Endothelial cell of umbilical vein (primary cell): ENCODE data around the gene C1orf105. TPM values are rescaled to one million over a fixed set of nuclear protein-coding genes. Genes with fewer than 3 reads are reported as not detected.

Source experiments
- BruUV-seq: library from RNA; stranded (reverse); fragments of 400-500 nt; replicated peaks from 2 replicates; lab custom pipeline; 2021; lab: Mats Ljungman, UMichigan
- CTCF ChIA-PET: fragments of 300-600, 350-600 bp; sonication (Branson Sonifier 250); formaldehyde crosslinking; loops from one replicate; lab custom pipeline; 2021; ENCODE audit warnings: antibody characterized with exemption, inconsistent platforms; lab: Charles Lee
- POLR2A ChIA-PET: fragments of 300-600, 350-600 bp; sonication (Branson Sonifier 250); formaldehyde crosslinking; loops from one replicate; lab custom pipeline; 2021; ENCODE audit warnings: antibody characterized with exemption, inconsistent platforms; lab: Charles Lee
- DNase-seq: peaks from one replicate; pipeline ENCODE4 v3.0.0-alpha.2; 2011; ENCODE audit warnings: low read depth, low spot score
- FAIRE-seq: peaks from 2 replicates; lab custom pipeline; 2011; peaks lifted over from hg19 to GRCh38; lab: Jason Lieb, UNC
- H2AFZ ChIP-seq: 2 replicates; pipeline ENCODE4 v1.6.0; 2012; ENCODE audit warnings: low read depth, low read length, control low read depth, inconsistent platforms
- H3K27ac ChIP-seq: 2 replicates; pipeline ENCODE4 v1.5.1; 2011; ENCODE audit warnings: low read depth, mild to moderate bottlenecking, control low read depth, low read length, moderate library complexity; ENCODE audit not compliant: insufficient read depth
- H3K27me3 ChIP-seq, 2 experiments: 2 replicates each; pipeline versions ENCODE4 v1.6.0 to v1.6.1; 2011; ENCODE audit warnings: low read length in 2 of 2, mixed read lengths in 1 of 2; ENCODE audit not compliant: control insufficient read depth in 2 of 2, insufficient read depth in 2 of 2
- H3K36me3 ChIP-seq, 2 experiments: 2 replicates in 1 of 2; 3 replicates in 1 of 2; pipeline ENCODE4 v1.5.1; 2011; ENCODE audit warnings: low read length in 2 of 2, mild to moderate bottlenecking in 1 of 2, moderate library complexity in 1 of 2; ENCODE audit not compliant: control insufficient read depth in 2 of 2, insufficient read depth in 2 of 2; ENCODE audit errors: extremely low read depth in 1 of 2
- H3K4me1 ChIP-seq: 3 replicates; pipeline ENCODE4 v1.5.1; 2011; ENCODE audit warnings: mild to moderate bottlenecking, low read length; ENCODE audit not compliant: control insufficient read depth, insufficient read depth; ENCODE audit errors: extremely low read depth
- H3K4me2 ChIP-seq: 2 replicates; pipeline ENCODE4 v1.6.1; 2011; ENCODE audit warnings: low read length, control low read depth, mixed read lengths; ENCODE audit not compliant: insufficient read depth
- H3K4me3 ChIP-seq, 3 experiments: fragments of 200-600 bp in 1 of 3; sonication (generic), shearing (Covaris generic) in 1 of 3; replicated peaks in 1 of 3; 2 replicates each; pipeline ENCODE4 v1.5.1; 2011 to 2016; ENCODE audit warnings: control low read depth in 3 of 3, low read length in 3 of 3, mild to moderate bottlenecking in 2 of 3, inconsistent platforms in 1 of 3, low read depth in 1 of 3, moderate library complexity in 1 of 3; ENCODE audit not compliant: insufficient read depth in 1 of 3
- H3K79me2 ChIP-seq: 2 replicates; pipeline ENCODE4 v1.6.0; 2012; ENCODE audit warnings: low read length, inconsistent platforms; ENCODE audit not compliant: control insufficient read depth, insufficient read depth
- H3K9ac ChIP-seq: replicated peaks from 2 replicates; pipeline ENCODE3; 2011; ENCODE audit warnings: low read length, control low read depth; ENCODE audit not compliant: insufficient read depth; ENCODE audit errors: extremely low read depth
- H3K9me1 ChIP-seq: replicated peaks from 3 replicates; pipeline ENCODE4 v1.6.0; 2011; ENCODE audit warnings: mild to moderate bottlenecking, low read length; ENCODE audit not compliant: control insufficient read depth, insufficient read depth; ENCODE audit errors: extremely low read depth
- H3K9me3 ChIP-seq: replicated peaks from 2 replicates; pipeline ENCODE4 v1.5.1; 2012; ENCODE audit warnings: low read length, inconsistent platforms; ENCODE audit not compliant: control insufficient read depth, insufficient read depth
- H4K20me1 ChIP-seq: replicated peaks from 2 replicates; pipeline ENCODE3; 2011; ENCODE audit warnings: mild to moderate bottlenecking, low read length; ENCODE audit not compliant: control insufficient read depth, insufficient read depth; ENCODE audit errors: extremely low read depth
- EZH2 ChIP-seq: IDR thresholded peaks from 2 replicates; pipeline ENCODE4 v1.6.1; 2012; ENCODE audit warnings: borderline replicate concordance, low read depth, mild to moderate bottlenecking, moderate library complexity, low read length, inconsistent platforms; ENCODE audit not compliant: severe bottlenecking
- FOS ChIP-seq: IDR thresholded peaks from 2 replicates; pipeline ENCODE4 v1.6.1; 2011; ENCODE audit warnings: mild to moderate bottlenecking, low read length, moderate library complexity, borderline replicate concordance; ENCODE audit not compliant: insufficient read depth
- GATA2 ChIP-seq: IDR thresholded peaks from 2 replicates; pipeline ENCODE4 v1.7.0; 2011; ENCODE audit warnings: low read depth, mild to moderate bottlenecking, moderate library complexity, mixed read lengths, low read length; ENCODE audit not compliant: insufficient read length, insufficient read depth
- JUN ChIP-seq: IDR thresholded peaks from 2 replicates; pipeline ENCODE4 v1.6.1; 2011; ENCODE audit warnings: borderline replicate concordance, low read depth; ENCODE audit not compliant: insufficient read length, insufficient read depth
- MYC ChIP-seq: IDR thresholded peaks from one replicate; pipeline ENCODE4 v1.6.1; 2011; ENCODE audit warnings: mild to moderate bottlenecking, low read depth, low read length
- POLR2A ChIP-seq: IDR thresholded peaks from 2 replicates; pipeline ENCODE4 v1.6.1; 2012; ENCODE audit warnings: low read depth, mild to moderate bottlenecking, control low read depth, low read length
- POLR2AphosphoS5 ChIP-seq: IDR thresholded peaks from 2 replicates; pipeline ENCODE4 v1.6.1; 2012; ENCODE audit warnings: low read depth, mild to moderate bottlenecking, control low read depth, low read length, moderate library complexity; ENCODE audit not compliant: insufficient read depth
- dilution Hi-C: fragments of 300-500 bp; cut with MboI; formaldehyde crosslinking; loops from one replicate; pipeline ENCODE4 v1.15.0; 2019; ENCODE audit warnings: low sequenced_read_pairs; ENCODE audit not compliant: extremely low pct_ligation_motif_present
- intact Hi-C: fragments of 100-400 bp; cut with micrococcal nuclease; formaldehyde crosslinking; loops from one replicate; pipeline ENCODE4 v1.10.0; 2022
- polyA plus RNA-seq, 4 experiments: library from polyadenylated mRNA; depleted of rRNA in 3 of 4; stranded (reverse) in 3 of 4; unstranded in 1 of 4; fragments of >200 nt; gene quantifications; 2 replicates each; pipeline versions ENCODE4 v1.2.1 to v1.2.3, GENCODE V29; 2011 to 2012; ENCODE audit warnings: missing spikeins in 1 of 4
- total RNA-seq: library from RNA; stranded (reverse); gene quantifications from 2 replicates; pipeline ENCODE4 v1.2.3, GENCODE V29; 2021
- TF ChIP-seq, protein P1 (sequence below): IDR thresholded peaks from 2 replicates; pipeline ENCODE4 v1.6.1; 2011; ENCODE audit not compliant: insufficient read depth, insufficient read length
- TF ChIP-seq, protein P2 (sequence below), 2 donors: IDR thresholded peaks; 1 replicate in 1 of 2; 2 replicates in 1 of 2; pipeline ENCODE4 v1.5.1; 2011; ENCODE audit warnings: low read length in 2 of 2, mild to moderate bottlenecking in 2 of 2, moderate library complexity in 2 of 2, control low read depth in 1 of 2, inconsistent platforms in 1 of 2, low read depth in 1 of 2; ENCODE audit not compliant: insufficient read depth in 1 of 2; ENCODE audit errors: extremely low read depth in 1 of 2

The C1orf105 gene
- total and polyA plus RNA-seq, 2 donors (not counting 3 experiments of a cell fraction or from before 2014, with no cell fraction given), result not detected

DNA sequence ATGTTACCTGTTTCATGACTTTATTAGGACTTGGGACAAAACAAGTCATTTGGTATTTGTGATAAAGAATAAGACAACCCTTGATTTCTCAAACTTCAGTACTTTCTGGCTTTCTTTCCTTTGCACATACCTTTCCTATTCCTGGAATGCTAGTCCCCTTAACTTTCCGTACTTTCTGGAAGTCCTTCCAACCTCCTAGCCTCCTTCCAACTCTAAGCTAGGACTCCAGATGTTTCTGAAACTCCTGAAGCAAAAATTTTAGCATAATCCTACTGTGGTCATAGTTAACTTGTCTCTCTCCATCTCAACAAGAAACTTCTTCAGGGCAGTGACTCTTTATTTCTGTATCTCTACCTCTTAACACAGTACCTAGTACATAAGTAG is 19.8 kb upstream of the C1orf105 start:
- Histone ChIP-seq H3K4me2 (no peak overlapping the region), H3K36me3 (no peaks in the 10 kb centered on the region), H3K27ac (no peak overlapping the region), H3K9ac (no peak overlapping the region), H3K27me3 (no peaks in the 10 kb centered on the region), H3K79me2 (no peaks in the 10 kb centered on the region), H2AFZ (no peak overlapping the region), H3K4me1 (peaks cover 23% of the 10 kb centered on the region), H3K9me3 (no peaks in the 10 kb centered on the region), H3K4me3 (no peak overlapping the region), H4K20me1 (no peaks in the 10 kb centered on the region), H3K9me1 (no peaks in the 10 kb centered on the region)
- ChIA-PET CTCF (interaction anchor here (1.0 to 6.1 kb wide), 6 partner anchors 20 to 399 kb away, joined by 3 to 73 read pairs (median 10); partner anchors contain the start of gene C1orf105), POLR2A (no interaction called here)
- FAIRE-seq (no peak), DNase-seq (no peak)
- TF ChIP-seq MYC, result no peak
- dilution Hi-C loops (loop anchor here (25.0 kb wide), 1 partner anchor 388 kb away; no protein-coding TSS in a partner anchor), intact Hi-C loops (no loop called here)
- BruUV-seq, result no TSS peak

DNA sequence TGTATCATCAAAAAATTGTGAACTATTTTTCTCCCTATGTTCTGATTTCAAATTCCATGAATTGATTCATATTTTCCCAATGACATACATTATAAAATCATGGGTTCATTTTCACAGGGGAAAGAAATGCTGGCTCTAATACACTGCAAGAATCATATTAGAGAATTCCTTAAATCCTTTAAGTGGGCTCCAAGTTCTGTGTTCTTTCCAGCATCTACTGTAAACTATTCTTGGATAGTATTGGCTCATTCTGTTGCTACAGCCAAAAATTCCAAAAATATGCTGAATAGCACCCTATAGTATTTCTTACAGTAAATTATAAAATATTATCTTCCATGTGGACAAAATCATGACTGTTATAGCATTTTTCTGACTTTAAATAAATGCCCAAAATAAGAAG is 19.0 kb upstream of the C1orf105 start:
- Histone ChIP-seq H3K27me3 (no peaks in the 10 kb centered on the region), H3K9me1 (no peaks in the 10 kb centered on the region), H2AFZ (no peak overlapping the region), H3K4me1 (peaks cover 23% of the 10 kb centered on the region), H3K9me3 (no peaks in the 10 kb centered on the region), H3K4me2 (no peak overlapping the region), H3K27ac (no peak overlapping the region), H3K9ac (no peak overlapping the region), H3K4me3 (no peak overlapping the region), H3K79me2 (no peaks in the 10 kb centered on the region), H4K20me1 (no peaks in the 10 kb centered on the region), H3K36me3 (no peaks in the 10 kb centered on the region)
- dilution Hi-C loops (loop anchor here (25.0 kb wide), 1 partner anchor 389 kb away; no protein-coding TSS in a partner anchor), intact Hi-C loops (no loop called here)
- FAIRE-seq (no peak), DNase-seq (no peak)
- no TSS peak for BruUV-seq
- TF ChIP-seq POLR2AphosphoS5 (no peak), EZH2 (no peak), FOS (no peak), JUN (no peak), POLR2A (no peak), MYC (no peak), GATA2 (no peak)
- TF ChIP-seq, protein P1, sequence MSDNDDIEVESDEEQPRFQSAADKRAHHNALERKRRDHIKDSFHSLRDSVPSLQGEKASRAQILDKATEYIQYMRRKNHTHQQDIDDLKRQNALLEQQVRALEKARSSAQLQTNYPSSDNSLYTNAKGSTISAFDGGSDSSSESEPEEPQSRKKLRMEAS, result no peak
- TF ChIP-seq, protein P2, sequence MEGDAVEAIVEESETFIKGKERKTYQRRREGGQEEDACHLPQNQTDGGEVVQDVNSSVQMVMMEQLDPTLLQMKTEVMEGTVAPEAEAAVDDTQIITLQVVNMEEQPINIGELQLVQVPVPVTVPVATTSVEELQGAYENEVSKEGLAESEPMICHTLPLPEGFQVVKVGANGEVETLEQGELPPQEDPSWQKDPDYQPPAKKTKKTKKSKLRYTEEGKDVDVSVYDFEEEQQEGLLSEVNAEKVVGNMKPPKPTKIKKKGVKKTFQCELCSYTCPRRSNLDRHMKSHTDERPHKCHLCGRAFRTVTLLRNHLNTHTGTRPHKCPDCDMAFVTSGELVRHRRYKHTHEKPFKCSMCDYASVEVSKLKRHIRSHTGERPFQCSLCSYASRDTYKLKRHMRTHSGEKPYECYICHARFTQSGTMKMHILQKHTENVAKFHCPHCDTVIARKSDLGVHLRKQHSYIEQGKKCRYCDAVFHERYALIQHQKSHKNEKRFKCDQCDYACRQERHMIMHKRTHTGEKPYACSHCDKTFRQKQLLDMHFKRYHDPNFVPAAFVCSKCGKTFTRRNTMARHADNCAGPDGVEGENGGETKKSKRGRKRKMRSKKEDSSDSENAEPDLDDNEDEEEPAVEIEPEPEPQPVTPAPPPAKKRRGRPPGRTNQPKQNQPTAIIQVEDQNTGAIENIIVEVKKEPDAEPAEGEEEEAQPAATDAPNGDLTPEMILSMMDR (IDR thresholded peaks at IDR 0.05; ENCODE audit: extremely low read depth in 1 of 2, insufficient read depth in 1 of 2, low read depth in 1 of 2, low read length in 2 of 2), result no peak
- ChIA-PET POLR2A (no interaction called here), CTCF (interaction anchor here (1.1 to 6.1 kb wide), 3 partner anchors 42 to 399 kb away, joined by 3 to 73 read pairs (median 36); no protein-coding TSS in a partner anchor)
